K562 (cell line): Measurements from ENCODE around the gene DHX36. TPM values are rescaled to one million over a fixed set of nuclear protein-coding genes. Genes with fewer than 3 reads are reported as not detected.
A peak's percentile ranks its signal among the peaks of the same experiment; 100 is the strongest.

Source experiments
- ATAC-seq: fragments of 200-7000 bp; cut with Tn5 transposase; 3 replicates; pipeline ENCODE4 v1.9.1; 2020; ENCODE audit warnings: moderate library complexity
- BruUV-seq: library from RNA; stranded (reverse); fragments of 400-500 nt; replicated peaks from 2 replicates; lab custom pipeline; 2021; lab: Mats Ljungman, UMichigan
- CTCF ChIA-PET: fragments of 300-600 bp; formaldehyde crosslinking; extraction: SDS; loops from one replicate; lab custom pipeline; 2021; ENCODE audit warnings: low intra/inter-chr PET ratio; lab: Yijun Ruan, JAX
- POLR2A ChIA-PET: fragments of 300-600, 350-650 bp; sonication (Branson Sonifier 250); formaldehyde crosslinking; extraction: SDS; loops from one replicate; lab custom pipeline; 2021; ENCODE audit warnings: antibody characterized with exemption, inconsistent platforms; lab: Yijun Ruan, JAX
- DNase-seq, 4 experiments: peaks; one replicate each; pipeline versions ENCODE4 v3.0.0 to v3.0.0-alpha.2; 2011 to 2018; ENCODE audit warnings: low spot score in 3 of 4, mixed read lengths in 3 of 4; ENCODE audit errors: extremely low read depth in 1 of 4
- FAIRE-seq: peaks from 2 replicates; lab custom pipeline; 2011; peaks lifted over from hg19 to GRCh38; lab: Jason Lieb, UNC
- H2AFZ ChIP-seq: 2 replicates; pipeline ENCODE4 v1.6.0; 2011; ENCODE audit warnings: low read depth, low read length, control low read depth, inconsistent platforms
- H3K27ac ChIP-seq: fragments of 200-600 bp; 3 replicates; pipeline ENCODE4 v1.8.0; 2011; ENCODE audit warnings: low read depth, mild to moderate bottlenecking, control low read depth, inconsistent platforms, low read length, moderate library complexity, mixed read lengths; ENCODE audit errors: extremely low read depth
- H3K27me3 ChIP-seq, 2 experiments: fragments of 300-600 bp in 1 of 2; 2 replicates in 1 of 2; 3 replicates in 1 of 2; pipeline versions ENCODE4 v1.6.0 to v1.8.0; 2011; ENCODE audit warnings: inconsistent platforms in 2 of 2, low read length in 2 of 2, mild to moderate bottlenecking in 1 of 2, mixed read lengths in 1 of 2, moderate library complexity in 1 of 2; ENCODE audit not compliant: control insufficient read depth in 2 of 2, insufficient read depth in 2 of 2
- H3K36me3 ChIP-seq: fragments of 300-600 bp; 3 replicates; pipeline ENCODE4 v1.8.0; 2011; ENCODE audit warnings: mild to moderate bottlenecking, low read length, inconsistent platforms; ENCODE audit not compliant: control insufficient read depth, insufficient read depth
- H3K4me1 ChIP-seq, 2 experiments: fragments of 200-600 bp in 1 of 2; replicated peaks in 1 of 2; 2 replicates in 1 of 2; 3 replicates in 1 of 2; pipeline versions ENCODE4 v1.5.1 to v1.8.0; 2011; ENCODE audit warnings: inconsistent platforms in 2 of 2, low read length in 2 of 2, mild to moderate bottlenecking in 1 of 2, mixed read lengths in 1 of 2, moderate library complexity in 1 of 2; ENCODE audit not compliant: control insufficient read depth in 2 of 2, insufficient read depth in 2 of 2
- H3K4me2 ChIP-seq: 2 replicates; pipeline ENCODE4 v1.6.1; 2011; ENCODE audit warnings: low read length, control low read depth, inconsistent platforms, mixed read lengths; ENCODE audit not compliant: insufficient read depth
- H3K4me3 ChIP-seq: fragments of 200-600 bp; sonication (generic), shearing (Covaris generic); 2 replicates; pipeline ENCODE4 v1.5.1; 2016; ENCODE audit warnings: control low read depth, inconsistent platforms
- H3K79me2 ChIP-seq: fragments of 200-600 bp; 3 replicates; pipeline ENCODE4 v1.8.0; 2011; ENCODE audit warnings: low read length, inconsistent platforms; ENCODE audit not compliant: control insufficient read depth, insufficient read depth
- H3K9ac ChIP-seq, 2 experiments: 2 replicates each; pipeline versions ENCODE4 v1.6.0 to v1.6.1; 2011; ENCODE audit warnings: low read depth in 2 of 2, low read length in 2 of 2, control low read depth in 1 of 2, inconsistent platforms in 1 of 2, mild to moderate bottlenecking in 1 of 2, mixed read lengths in 1 of 2; ENCODE audit not compliant: insufficient read depth in 1 of 2
- H3K9me1 ChIP-seq: one replicate; pipeline ENCODE4 v1.6.0; 2011; ENCODE audit warnings: inconsistent platforms, mild to moderate bottlenecking, low read length, moderate library complexity; ENCODE audit not compliant: control insufficient read depth, insufficient read depth
- H3K9me3 ChIP-seq: replicated peaks from 2 replicates; pipeline ENCODE4 v1.5.1; 2011; ENCODE audit warnings: low read depth, low read length, inconsistent platforms; ENCODE audit not compliant: control insufficient read depth, insufficient read depth
- H4K20me1 ChIP-seq: replicated peaks from 2 replicates; pipeline ENCODE4 v1.6.1; 2011; ENCODE audit warnings: low read length, inconsistent platforms, mixed read lengths; ENCODE audit not compliant: control insufficient read depth, insufficient read depth
- ARID1B ChIP-seq: fragments of 450-650 bp; IDR thresholded peaks from 2 replicates; pipeline ENCODE4 v1.6.1; 2016; ENCODE audit warnings: antibody characterized with exemption, mild to moderate bottlenecking, inconsistent platforms
- CBFA2T2 ChIP-seq: fragments of 450-650 bp; conservative IDR thresholded peaks from 2 replicates; pipeline ENCODE4 v1.6.1; 2017; ENCODE audit warnings: mild to moderate bottlenecking
- CBFA2T3 ChIP-seq: fragments of 450-650 bp; IDR thresholded peaks from 2 replicates; pipeline ENCODE4 v1.6.1; 2017
- EP300 ChIP-seq: IDR thresholded peaks from 2 replicates; pipeline ENCODE4 v1.6.1; 2012; ENCODE audit warnings: low read length, improper control_type of control experiment
- GATA2 ChIP-seq: sonication (generic); formaldehyde crosslinking; IDR thresholded peaks from 2 replicates; pipeline ENCODE4 v1.4.0; 2020; ENCODE audit warnings: mild to moderate bottlenecking, missing genetic modification reagents
- SMARCB1 ChIP-seq: IDR thresholded peaks from 2 replicates; pipeline ENCODE4 v1.6.1; 2011; ENCODE audit warnings: improper control_type of control experiment, low read depth; ENCODE audit not compliant: insufficient read length
- TAL1 ChIP-seq: fragments of 450-650 bp; IDR thresholded peaks from 2 replicates; pipeline ENCODE4 v1.6.1; 2016; ENCODE audit warnings: mild to moderate bottlenecking
- TEAD4 ChIP-seq, 2 experiments: sonication (generic) in 1 of 2; formaldehyde crosslinking in 1 of 2; IDR thresholded peaks; 2 replicates each; pipeline versions ENCODE4 v1.6.1 to v1.8.0; 2012 to 2022; ENCODE audit warnings: borderline replicate concordance in 1 of 2, inconsistent platforms in 1 of 2, low read length in 1 of 2, mild to moderate bottlenecking in 1 of 2, missing genetic modification reagents in 1 of 2
- ZEB2 ChIP-seq: fragments of 450-650 bp; IDR thresholded peaks from 2 replicates; pipeline ENCODE4 v1.6.1; 2016
- ZNF146 ChIP-seq: IDR thresholded peaks from one replicate; pipeline ENCODE4 v1.6.1; 2018; ENCODE audit warnings: missing compliant biosample characterization; ENCODE audit not compliant: unreplicated experiment
- in situ Hi-C: fragments of 300-500 bp; cut with MboI; formaldehyde crosslinking; loops from 4 replicates; pipeline ENCODE4 v1.15.0; 2018; ENCODE audit warnings: inconsistent platforms, mixed read lengths
- intact Hi-C: fragments of 100-400 bp; cut with micrococcal nuclease; formaldehyde crosslinking; loops from 2 replicates; pipeline ENCODE4 v1.14.2; 2022
- polyA plus RNA-seq, 8 experiments: library from polyadenylated mRNA; depleted of rRNA in 4 of 8; stranded (reverse) in 5 of 8; unstranded in 3 of 8; fragments of >200 nt; fragmentation: Nextera tagmentation in 2 of 8; fragmentation: Illumina TruSeq in 1 of 8; extraction: Ambion mirVana in 2 of 8; extraction: Trizol in 1 of 8; gene quantifications; 2 replicates each; pipeline versions ENCODE4 v1.2.1 to v1.2.3, GENCODE V29; 2011 to 2014; ENCODE audit warnings: inconsistent platforms in 1 of 8, missing spikeins in 1 of 8
- total RNA-seq, 7 experiments: library from RNA; depleted of rRNA in 6 of 7; stranded (reverse); fragments of >200 nt in 6 of 7; fragmentation: Illumina TruSeq in 2 of 7; extraction: Trizol in 2 of 7; gene quantifications; 2 replicates each; pipeline versions ENCODE4 v1.2.1 to v1.2.3, GENCODE V29; 2011 to 2021; ENCODE audit warnings: low replicate concordance in 1 of 7
- TF ChIP-seq, protein P1 (sequence below): fragments of 200-800 bp; sonication (Bioruptor generic); IDR thresholded peaks from 2 replicates; pipeline ENCODE4 v1.6.1; 2017; ENCODE audit warnings: missing genetic modification characterization, missing compliant biosample characterization
- TF ChIP-seq, protein P2 (sequence below): fragments of 450-650 bp; IDR thresholded peaks from 2 replicates; pipeline ENCODE4 v1.6.1; 2016; ENCODE audit warnings: mild to moderate bottlenecking, moderate library complexity

The DHX36 gene
- total and polyA plus RNA-seq, 9 of the 15 experiments (the other 6 are each of a cell fraction or from before 2014, with no cell fraction given), result 44.3 to 98.7 (median 57.0) TPM

DNA sequence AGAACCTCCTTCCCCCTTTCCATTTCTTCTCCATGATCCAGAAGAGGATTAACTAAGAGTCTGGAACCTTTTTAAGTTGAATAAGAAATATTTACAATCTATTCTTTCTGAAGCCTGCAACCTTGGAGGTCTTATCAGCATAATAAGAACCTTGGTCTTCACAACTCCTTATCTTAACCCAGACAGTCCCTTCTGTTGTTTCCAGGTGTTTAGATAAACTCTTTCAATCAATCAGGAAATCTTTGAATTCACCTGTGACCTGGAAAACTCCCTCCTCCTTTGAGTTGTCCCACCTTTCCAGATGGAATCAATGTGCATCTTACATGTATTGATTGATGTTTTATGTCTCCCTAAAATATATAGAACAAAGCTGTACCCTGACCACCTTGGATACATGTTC is 3.6 kb upstream of the DHX36 start:
- H3K9me1 ChIP-seq, result no peaks in the 10 kb centered on the region
- intact Hi-C loops, result no loop called here
- no TSS peak for BruUV-seq
- peaks cover 1 to 15% of the 10 kb centered on the region in 2 experiments; a peak in 2 of 5 replicates for H3K4me1 ChIP-seq
- CTCF ChIA-PET, result no interaction called here
- no peaks in the 10 kb centered on the region for H3K27me3 ChIP-seq
- DNase-seq (no peak), FAIRE-seq (no peak), ATAC-seq (no peak)
- H3K4me3 ChIP-seq, result no peak overlapping the region
- H3K9me3 ChIP-seq, result no peaks in the 10 kb centered on the region
- H3K4me2 ChIP-seq, result no peak overlapping the region
- POLR2A ChIA-PET, result no interaction called here
- no peaks in the 10 kb centered on the region for H3K36me3 ChIP-seq
- in situ Hi-C loops, result no loop called here
- H3K27ac ChIP-seq, result no peak overlapping the region
- H2AFZ ChIP-seq, result no peak overlapping the region
- 0 out of 2 replicates have a peak, but pooled peaks cover 3% of the 10 kb centered on the region for H4K20me1 ChIP-seq
- H3K9ac ChIP-seq, result no peak overlapping the region
- H3K79me2 ChIP-seq, result peaks cover 21% of the 10 kb centered on the region
- peak; percentile 53; the same call in 1 of the 2 replicates for TF ChIP-seq ZEB2
- TF ChIP-seq CBFA2T3, result peak; percentile 75
- TF ChIP-seq ZNF146 (CRISPR knock-in tag), result no peak
- peak; percentile 14; the same call in 1 of the 2 replicates for TF ChIP-seq EP300
- no peak for TF ChIP-seq SMARCB1
- TF ChIP-seq, protein P1, sequence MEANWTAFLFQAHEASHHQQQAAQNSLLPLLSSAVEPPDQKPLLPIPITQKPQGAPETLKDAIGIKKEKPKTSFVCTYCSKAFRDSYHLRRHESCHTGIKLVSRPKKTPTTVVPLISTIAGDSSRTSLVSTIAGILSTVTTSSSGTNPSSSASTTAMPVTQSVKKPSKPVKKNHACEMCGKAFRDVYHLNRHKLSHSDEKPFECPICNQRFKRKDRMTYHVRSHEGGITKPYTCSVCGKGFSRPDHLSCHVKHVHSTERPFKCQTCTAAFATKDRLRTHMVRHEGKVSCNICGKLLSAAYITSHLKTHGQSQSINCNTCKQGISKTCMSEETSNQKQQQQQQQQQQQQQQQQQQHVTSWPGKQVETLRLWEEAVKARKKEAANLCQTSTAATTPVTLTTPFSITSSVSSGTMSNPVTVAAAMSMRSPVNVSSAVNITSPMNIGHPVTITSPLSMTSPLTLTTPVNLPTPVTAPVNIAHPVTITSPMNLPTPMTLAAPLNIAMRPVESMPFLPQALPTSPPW (CRISPR knock-in tag), result no peak
- TF ChIP-seq CBFA2T2, result peak; percentile 61
- TF ChIP-seq TAL1, result peak; percentile 65
- TF ChIP-seq GATA2 (CRISPR knock-in tag), result no peak
- TF ChIP-seq TEAD4 (IDR thresholded peaks at IDR 0.05; ENCODE audit: low read length), result peak; percentile 67
- no peak for TF ChIP-seq TEAD4 (CRISPR knock-in tag; IDR thresholded peaks at IDR 0.05; ENCODE audit: borderline replicate concordance)
- TF ChIP-seq, protein P2, sequence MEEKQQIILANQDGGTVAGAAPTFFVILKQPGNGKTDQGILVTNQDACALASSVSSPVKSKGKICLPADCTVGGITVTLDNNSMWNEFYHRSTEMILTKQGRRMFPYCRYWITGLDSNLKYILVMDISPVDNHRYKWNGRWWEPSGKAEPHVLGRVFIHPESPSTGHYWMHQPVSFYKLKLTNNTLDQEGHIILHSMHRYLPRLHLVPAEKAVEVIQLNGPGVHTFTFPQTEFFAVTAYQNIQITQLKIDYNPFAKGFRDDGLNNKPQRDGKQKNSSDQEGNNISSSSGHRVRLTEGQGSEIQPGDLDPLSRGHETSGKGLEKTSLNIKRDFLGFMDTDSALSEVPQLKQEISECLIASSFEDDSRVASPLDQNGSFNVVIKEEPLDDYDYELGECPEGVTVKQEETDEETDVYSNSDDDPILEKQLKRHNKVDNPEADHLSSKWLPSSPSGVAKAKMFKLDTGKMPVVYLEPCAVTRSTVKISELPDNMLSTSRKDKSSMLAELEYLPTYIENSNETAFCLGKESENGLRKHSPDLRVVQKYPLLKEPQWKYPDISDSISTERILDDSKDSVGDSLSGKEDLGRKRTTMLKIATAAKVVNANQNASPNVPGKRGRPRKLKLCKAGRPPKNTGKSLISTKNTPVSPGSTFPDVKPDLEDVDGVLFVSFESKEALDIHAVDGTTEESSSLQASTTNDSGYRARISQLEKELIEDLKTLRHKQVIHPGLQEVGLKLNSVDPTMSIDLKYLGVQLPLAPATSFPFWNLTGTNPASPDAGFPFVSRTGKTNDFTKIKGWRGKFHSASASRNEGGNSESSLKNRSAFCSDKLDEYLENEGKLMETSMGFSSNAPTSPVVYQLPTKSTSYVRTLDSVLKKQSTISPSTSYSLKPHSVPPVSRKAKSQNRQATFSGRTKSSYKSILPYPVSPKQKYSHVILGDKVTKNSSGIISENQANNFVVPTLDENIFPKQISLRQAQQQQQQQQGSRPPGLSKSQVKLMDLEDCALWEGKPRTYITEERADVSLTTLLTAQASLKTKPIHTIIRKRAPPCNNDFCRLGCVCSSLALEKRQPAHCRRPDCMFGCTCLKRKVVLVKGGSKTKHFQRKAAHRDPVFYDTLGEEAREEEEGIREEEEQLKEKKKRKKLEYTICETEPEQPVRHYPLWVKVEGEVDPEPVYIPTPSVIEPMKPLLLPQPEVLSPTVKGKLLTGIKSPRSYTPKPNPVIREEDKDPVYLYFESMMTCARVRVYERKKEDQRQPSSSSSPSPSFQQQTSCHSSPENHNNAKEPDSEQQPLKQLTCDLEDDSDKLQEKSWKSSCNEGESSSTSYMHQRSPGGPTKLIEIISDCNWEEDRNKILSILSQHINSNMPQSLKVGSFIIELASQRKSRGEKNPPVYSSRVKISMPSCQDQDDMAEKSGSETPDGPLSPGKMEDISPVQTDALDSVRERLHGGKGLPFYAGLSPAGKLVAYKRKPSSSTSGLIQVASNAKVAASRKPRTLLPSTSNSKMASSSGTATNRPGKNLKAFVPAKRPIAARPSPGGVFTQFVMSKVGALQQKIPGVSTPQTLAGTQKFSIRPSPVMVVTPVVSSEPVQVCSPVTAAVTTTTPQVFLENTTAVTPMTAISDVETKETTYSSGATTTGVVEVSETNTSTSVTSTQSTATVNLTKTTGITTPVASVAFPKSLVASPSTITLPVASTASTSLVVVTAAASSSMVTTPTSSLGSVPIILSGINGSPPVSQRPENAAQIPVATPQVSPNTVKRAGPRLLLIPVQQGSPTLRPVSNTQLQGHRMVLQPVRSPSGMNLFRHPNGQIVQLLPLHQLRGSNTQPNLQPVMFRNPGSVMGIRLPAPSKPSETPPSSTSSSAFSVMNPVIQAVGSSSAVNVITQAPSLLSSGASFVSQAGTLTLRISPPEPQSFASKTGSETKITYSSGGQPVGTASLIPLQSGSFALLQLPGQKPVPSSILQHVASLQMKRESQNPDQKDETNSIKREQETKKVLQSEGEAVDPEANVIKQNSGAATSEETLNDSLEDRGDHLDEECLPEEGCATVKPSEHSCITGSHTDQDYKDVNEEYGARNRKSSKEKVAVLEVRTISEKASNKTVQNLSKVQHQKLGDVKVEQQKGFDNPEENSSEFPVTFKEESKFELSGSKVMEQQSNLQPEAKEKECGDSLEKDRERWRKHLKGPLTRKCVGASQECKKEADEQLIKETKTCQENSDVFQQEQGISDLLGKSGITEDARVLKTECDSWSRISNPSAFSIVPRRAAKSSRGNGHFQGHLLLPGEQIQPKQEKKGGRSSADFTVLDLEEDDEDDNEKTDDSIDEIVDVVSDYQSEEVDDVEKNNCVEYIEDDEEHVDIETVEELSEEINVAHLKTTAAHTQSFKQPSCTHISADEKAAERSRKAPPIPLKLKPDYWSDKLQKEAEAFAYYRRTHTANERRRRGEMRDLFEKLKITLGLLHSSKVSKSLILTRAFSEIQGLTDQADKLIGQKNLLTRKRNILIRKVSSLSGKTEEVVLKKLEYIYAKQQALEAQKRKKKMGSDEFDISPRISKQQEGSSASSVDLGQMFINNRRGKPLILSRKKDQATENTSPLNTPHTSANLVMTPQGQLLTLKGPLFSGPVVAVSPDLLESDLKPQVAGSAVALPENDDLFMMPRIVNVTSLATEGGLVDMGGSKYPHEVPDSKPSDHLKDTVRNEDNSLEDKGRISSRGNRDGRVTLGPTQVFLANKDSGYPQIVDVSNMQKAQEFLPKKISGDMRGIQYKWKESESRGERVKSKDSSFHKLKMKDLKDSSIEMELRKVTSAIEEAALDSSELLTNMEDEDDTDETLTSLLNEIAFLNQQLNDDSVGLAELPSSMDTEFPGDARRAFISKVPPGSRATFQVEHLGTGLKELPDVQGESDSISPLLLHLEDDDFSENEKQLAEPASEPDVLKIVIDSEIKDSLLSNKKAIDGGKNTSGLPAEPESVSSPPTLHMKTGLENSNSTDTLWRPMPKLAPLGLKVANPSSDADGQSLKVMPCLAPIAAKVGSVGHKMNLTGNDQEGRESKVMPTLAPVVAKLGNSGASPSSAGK, result no peak
- peak; percentile 39 for TF ChIP-seq ARID1B
